ENCODE measurements around the gene SMIM13. TPM values are rescaled to one million over a fixed set of nuclear protein-coding genes. Genes with fewer than 3 reads are reported as not detected.
A peak's percentile ranks its signal among the peaks of the same experiment; 100 is the strongest.

Gene SMIM13
- total RNA-seq, 1 experiment from 2014 or later, result 18.4 TPM

GRCh38 chr6:11171952-11172351, 78.3 kb downstream of the SMIM13 start:
- in situ Hi-C loops (cut with HindIII; ENCODE audit: low pct_unique_long_range_greater_than_20kb, low sequenced_read_pairs), result no loop called here

GRCh38 chr6:11172501-11173327, 79.1 kb downstream of the SMIM13 start:
- in situ Hi-C loops (cut with HindIII; ENCODE audit: low pct_unique_long_range_greater_than_20kb, low sequenced_read_pairs), result no loop called here
- peak; percentile 21 for DNase-seq (ENCODE audit: low read depth)

More at GRCh38 chr6:11171952-11172351, 78.3 kb downstream of the SMIM13 start:
- no peak for DNase-seq (ENCODE audit: low read depth)

- DNase-seq (ENCODE audit: low read depth), result no peak
- in situ Hi-C loops (cut with HindIII; ENCODE audit: low pct_unique_long_range_greater_than_20kb, low sequenced_read_pairs), result no loop called here
Measured at GRCh38 chr6:11174242-11174611, 80.6 kb downstream of the SMIM13 start.

- in situ Hi-C loops (cut with HindIII; ENCODE audit: low pct_unique_long_range_greater_than_20kb, low sequenced_read_pairs), result no loop called here
- no peak for DNase-seq (ENCODE audit: low read depth)
Measured at GRCh38 chr6:11177271-11177670, 83.6 kb downstream of the SMIM13 start.

GRCh38 chr6:11179088-11179418, 85.4 kb downstream of the SMIM13 start:
- in situ Hi-C loops (cut with HindIII; ENCODE audit: low pct_unique_long_range_greater_than_20kb, low sequenced_read_pairs), result no loop called here

GRCh38 chr6:11179419-11180202, 86.0 kb downstream of the SMIM13 start:
- in situ Hi-C loops (cut with HindIII; ENCODE audit: low pct_unique_long_range_greater_than_20kb, low sequenced_read_pairs), result no loop called here
- no peak for DNase-seq (ENCODE audit: low read depth)

More at GRCh38 chr6:11179088-11179418, 85.4 kb downstream of the SMIM13 start:
- no peak for DNase-seq (ENCODE audit: low read depth)

- DNase-seq (ENCODE audit: low read depth), result no peak
- in situ Hi-C loops (cut with HindIII; ENCODE audit: low pct_unique_long_range_greater_than_20kb, low sequenced_read_pairs), result no loop called here
Measured at GRCh38 chr6:11181478-11182136, 88.0 kb downstream of the SMIM13 start.

GRCh38 chr6:11183761-11184362, 90.2 kb downstream of the SMIM13 start:
- in situ Hi-C loops (cut with HindIII; ENCODE audit: low pct_unique_long_range_greater_than_20kb, low sequenced_read_pairs), result no loop called here
- no peak for DNase-seq (ENCODE audit: low read depth)

GRCh38 chr6:11185204-11185842, 91.7 kb downstream of the SMIM13 start:
- in situ Hi-C loops (cut with HindIII; ENCODE audit: low pct_unique_long_range_greater_than_20kb, low sequenced_read_pairs), result no loop called here
- DNase-seq (ENCODE audit: low read depth), result no peak

GRCh38 chr6:11187301-11187700, 93.7 kb downstream of the SMIM13 start:
- no peak for DNase-seq (ENCODE audit: low read depth)
- in situ Hi-C loops (cut with HindIII; ENCODE audit: low pct_unique_long_range_greater_than_20kb, low sequenced_read_pairs), result no loop called here

Other genes with a start within 250 kb of the SMIM13 start
- not detected in 2 replicates for gene GCM2, start 211.8 kb upstream of the SMIM13 start, total RNA-seq (2014; rRNA removed; shearing (Covaris generic); ENCODE audit: low replicate concordance)
- 0.37 TPM in 1 of 2 replicates, not detected in the other for gene SYCP2L, start 206.8 kb upstream of the SMIM13 start, total RNA-seq (2014; rRNA removed; shearing (Covaris generic); ENCODE audit: low replicate concordance)
- 13.6 and 14.6 TPM in 2 replicates for gene ELOVL2, start 49.5 kb upstream of the SMIM13 start, total RNA-seq (2014; rRNA removed; shearing (Covaris generic); ENCODE audit: low replicate concordance)
- gene ERVFRD-1, start 17.9 kb downstream of the SMIM13 start, total RNA-seq (2014; rRNA removed; shearing (Covaris generic); ENCODE audit: low replicate concordance), result not detected in 2 replicates
- gene NEDD9, start 138.8 kb downstream of the SMIM13 start, total RNA-seq (2014; rRNA removed; shearing (Covaris generic); ENCODE audit: low replicate concordance), result 5.2 and 7.9 TPM in 2 replicates

Data from Caki2 (cell line).